H1 (cell line): Measurements from ENCODE around the gene ATP9B. TPM values are rescaled to one million over a fixed set of nuclear protein-coding genes. Genes with fewer than 3 reads are reported as not detected.

Source experiments
- ATF3 ChIP-seq: IDR thresholded peaks from 2 replicates; pipeline ENCODE4 v1.6.1; 2011; ENCODE audit warnings: low read depth, mild to moderate bottlenecking, low read length; ENCODE audit not compliant: insufficient read depth
- BCL11A ChIP-seq, 2 experiments: IDR thresholded peaks; one replicate each; pipeline ENCODE4 v1.6.1; 2011; ENCODE audit warnings: low read depth in 2 of 2, low read length in 2 of 2, mild to moderate bottlenecking in 2 of 2
- CHD7 ChIP-seq: fragments of 300-600 bp; sonication (generic); IDR thresholded peaks from 2 replicates; pipeline ENCODE4 v1.7.1; 2012; ENCODE audit warnings: low read length, moderate library complexity, mild to moderate bottlenecking, inconsistent platforms; ENCODE audit not compliant: insufficient replicate concordance
- CREB1 ChIP-seq: IDR thresholded peaks from 2 replicates; pipeline ENCODE4 v1.6.1; 2012; ENCODE audit warnings: inconsistent platforms
- EZH2 ChIP-seq: fragments of 200-600 bp; sonication (generic); IDR thresholded peaks from 2 replicates; pipeline ENCODE4 v1.7.1; 2012; ENCODE audit warnings: low read depth, mild to moderate bottlenecking, moderate library complexity, low read length, inconsistent platforms; ENCODE audit not compliant: severe bottlenecking
- PHF8 ChIP-seq: fragments of 200-600 bp; sonication (generic); conservative IDR thresholded peaks from 2 replicates; pipeline ENCODE4 v1.7.1; 2012; ENCODE audit warnings: low read depth, mild to moderate bottlenecking, inconsistent platforms, low read length, moderate library complexity
- RBBP5 ChIP-seq: IDR thresholded peaks from 2 replicates; pipeline ENCODE4 v1.7.1; 2012; ENCODE audit warnings: low read depth, mild to moderate bottlenecking, inconsistent platforms, low read length, moderate library complexity, borderline replicate concordance
- SIN3A ChIP-seq, 2 experiments: IDR thresholded peaks in 1 of 2; conservative IDR thresholded peaks in 1 of 2; 2 replicates each; pipeline ENCODE4 v1.6.1; 2011 to 2012; ENCODE audit warnings: low read length in 2 of 2, improper control_type of control experiment in 1 of 2, low read depth in 1 of 2, mild to moderate bottlenecking in 1 of 2
- SUZ12 ChIP-seq: fragments of 200-600 bp; sonication (generic); IDR thresholded peaks from 2 replicates; pipeline ENCODE4 v1.6.1; 2012; ENCODE audit warnings: mild to moderate bottlenecking, inconsistent platforms, low read length, moderate library complexity, mixed read lengths
- polyA plus RNA-seq, 7 experiments: library from polyadenylated mRNA; depleted of rRNA in 3 of 7; stranded (reverse) in 5 of 7; unstranded in 2 of 7; fragments of >200 nt in 5 of 7; fragments of 200-250 nt in 2 of 7; gene quantifications; 1 replicate in 5 of 7; 2 replicates in 1 of 7; 4 replicates in 1 of 7; pipeline versions ENCODE4 v1.2.1 to v1.2.3, GENCODE V29; 2011 to 2013; ENCODE audit warnings: missing spikeins in 2 of 7, mixed read lengths in 2 of 7
- total RNA-seq: library from RNA; stranded (reverse); fragmentation: NEBNext Ultra II Directional; extraction: Animal tissue kit (Norgen Biotek cat#: 25700); gene quantifications from 2 replicates; pipeline ENCODE4 v1.2.1, GENCODE V29; 2021

ATP9B gene
- total and polyA plus RNA-seq, 2 of the 8 experiments (the other 6 are each of a cell fraction or from before 2014, with no cell fraction given): 15.1 to 21.7 TPM

GRCh38 chr18:79378536-79379250 is 309.5 kb downstream of the ATP9B start (continued):
- 0 out of 2 replicates have a peak, but pooled peaks have one; percentile 40 for TF ChIP-seq ATF3
- no peak for TF ChIP-seq CHD7
- peak in 1 of 2 experiments; percentile 76; a peak in 2 of 4 replicates for TF ChIP-seq SIN3A (conservative IDR thresholded peaks at IDR 0.05 in 1 of 2, IDR thresholded peaks at IDR 0.05 in 1 of 2; ENCODE audit: low read depth in 1 of 2, low read length in 2 of 2)
- peak; percentile 91 for TF ChIP-seq CREB1
- no peak for TF ChIP-seq BCL11A (IDR thresholded peaks at IDR 0.05; ENCODE audit: low read depth in 2 of 2, low read length in 2 of 2)
- TF ChIP-seq SUZ12: no peak
- no peak for TF ChIP-seq EZH2
- TF ChIP-seq PHF8: no peak
- TF ChIP-seq RBBP5: peak; percentile 50; the same call in 1 of the 2 replicates
